ENCODE measurements around the gene NRCAM.

Gene NRCAM

DNA sequence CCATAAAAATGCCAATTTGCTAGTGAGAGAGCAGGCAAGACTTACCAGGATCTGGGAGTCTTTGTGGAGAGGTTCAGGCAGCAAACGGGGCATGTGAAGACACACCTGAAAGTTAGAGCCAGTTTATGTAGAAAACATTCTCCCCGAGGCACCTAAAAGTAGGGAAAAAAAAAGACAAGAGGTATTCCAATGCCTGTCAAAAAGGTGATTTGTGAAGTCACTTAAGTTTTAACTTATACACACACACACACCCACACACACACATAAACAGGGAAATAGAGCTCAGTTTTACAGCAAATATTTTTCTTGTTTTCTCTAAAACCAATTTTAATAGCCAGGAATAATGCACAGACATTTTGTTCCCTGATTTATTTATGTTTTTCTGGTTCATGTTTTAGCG is 326.0 kb downstream of the NRCAM start, which contains the start of gene LAMB4:
Gene LAMB4, minus strand, starts transcription at position 101 of the 400 bp plus-strand sequence. CDS start 7,197 bp downstream, outside the sequence.
- H3K4me1 ChIP-seq (ENCODE audit: control insufficient read depth in 1 of 2, insufficient read depth in 1 of 2, low read depth in 1 of 2, low read length in 1 of 2): peaks cover 6 to 14% of the 10 kb centered on the region in 2 experiments
- H3K27ac ChIP-seq: no peak within 1 kb of the TSS
- TF ChIP-seq, protein P1, sequence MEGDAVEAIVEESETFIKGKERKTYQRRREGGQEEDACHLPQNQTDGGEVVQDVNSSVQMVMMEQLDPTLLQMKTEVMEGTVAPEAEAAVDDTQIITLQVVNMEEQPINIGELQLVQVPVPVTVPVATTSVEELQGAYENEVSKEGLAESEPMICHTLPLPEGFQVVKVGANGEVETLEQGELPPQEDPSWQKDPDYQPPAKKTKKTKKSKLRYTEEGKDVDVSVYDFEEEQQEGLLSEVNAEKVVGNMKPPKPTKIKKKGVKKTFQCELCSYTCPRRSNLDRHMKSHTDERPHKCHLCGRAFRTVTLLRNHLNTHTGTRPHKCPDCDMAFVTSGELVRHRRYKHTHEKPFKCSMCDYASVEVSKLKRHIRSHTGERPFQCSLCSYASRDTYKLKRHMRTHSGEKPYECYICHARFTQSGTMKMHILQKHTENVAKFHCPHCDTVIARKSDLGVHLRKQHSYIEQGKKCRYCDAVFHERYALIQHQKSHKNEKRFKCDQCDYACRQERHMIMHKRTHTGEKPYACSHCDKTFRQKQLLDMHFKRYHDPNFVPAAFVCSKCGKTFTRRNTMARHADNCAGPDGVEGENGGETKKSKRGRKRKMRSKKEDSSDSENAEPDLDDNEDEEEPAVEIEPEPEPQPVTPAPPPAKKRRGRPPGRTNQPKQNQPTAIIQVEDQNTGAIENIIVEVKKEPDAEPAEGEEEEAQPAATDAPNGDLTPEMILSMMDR (IDR thresholded peaks at IDR 0.05): no peak
- H3K4me3 ChIP-seq (ENCODE audit: low read depth in 1 of 2, low read length in 1 of 2): no peak within 1 kb of the TSS
- no peaks in the 10 kb centered on the region for H3K27me3 ChIP-seq
- H3K36me3 ChIP-seq: no peaks in the 10 kb centered on the region
- H3K9me3 ChIP-seq: no peaks in the 10 kb centered on the region

- peaks cover 0 to 4% of the 10 kb centered on the region in 2 experiments for H3K4me1 ChIP-seq (ENCODE audit: control insufficient read depth in 1 of 2, insufficient read depth in 1 of 2, low read depth in 1 of 2, low read length in 1 of 2)
- TF ChIP-seq, protein P1 (IDR thresholded peaks at IDR 0.05): no peak
- H3K36me3 ChIP-seq: no peaks in the 10 kb centered on the region
Measured at GRCh38 chr7:108129018-108129965, 326.9 kb downstream of the NRCAM start.

GRCh38 chr7:108128514-108128913 is 327.7 kb downstream of the NRCAM start:
- Histone ChIP-seq H3K4me3 (ENCODE audit: low read depth in 1 of 2, low read length in 1 of 2) (no peak overlapping the region), H3K27me3 (no peaks in the 10 kb centered on the region), H3K36me3 (no peaks in the 10 kb centered on the region), H3K4me1 (ENCODE audit: control insufficient read depth in 1 of 2, insufficient read depth in 1 of 2, low read depth in 1 of 2, low read length in 1 of 2) (no peaks in the 10 kb centered on the region), H3K9me3 (no peaks in the 10 kb centered on the region), H3K27ac (no peak overlapping the region)
- TF ChIP-seq, protein P1 (IDR thresholded peaks at IDR 0.05): no peak

More at GRCh38 chr7:108129018-108129965, 326.9 kb downstream of the NRCAM start:
- H3K4me3 ChIP-seq (ENCODE audit: low read depth in 1 of 2, low read length in 1 of 2): no peak overlapping the region
- no peaks in the 10 kb centered on the region for H3K27me3 ChIP-seq
- H3K9me3 ChIP-seq: no peaks in the 10 kb centered on the region
- H3K27ac ChIP-seq: no peak overlapping the region

- Histone ChIP-seq H3K4me1 (ENCODE audit: control insufficient read depth in 1 of 2, insufficient read depth in 1 of 2, low read depth in 1 of 2, low read length in 1 of 2) (no peaks in the 10 kb centered on the region), H3K27ac (no peak overlapping the region), H3K27me3 (no peaks in the 10 kb centered on the region), H3K9me3 (no peaks in the 10 kb centered on the region), H3K4me3 (ENCODE audit: low read depth in 1 of 2, low read length in 1 of 2) (no peak overlapping the region), H3K36me3 (no peaks in the 10 kb centered on the region)
- TF ChIP-seq, protein P1 (IDR thresholded peaks at IDR 0.05): no peak
Measured at GRCh38 chr7:108127461-108127860, 328.8 kb downstream of the NRCAM start.

GRCh38 chr7:108124820-108125219 is 331.4 kb downstream of the NRCAM start:
- Histone ChIP-seq H3K9me3 (no peaks in the 10 kb centered on the region), H3K4me1 (ENCODE audit: control insufficient read depth in 1 of 2, insufficient read depth in 1 of 2, low read depth in 1 of 2, low read length in 1 of 2) (no peaks in the 10 kb centered on the region), H3K36me3 (no peaks in the 10 kb centered on the region), H3K27ac (no peak overlapping the region), H3K27me3 (no peaks in the 10 kb centered on the region), H3K4me3 (ENCODE audit: low read depth in 1 of 2, low read length in 1 of 2) (no peak overlapping the region)
- TF ChIP-seq, protein P1 (IDR thresholded peaks at IDR 0.05): no peak
